Epithelial cell of esophagus (primary cell): ENCODE measurements around the gene TLE1.

ENCODE experiments used
- DNase-seq: peaks from one replicate; pipeline ENCODE4 v3.0.0; 2010; ENCODE audit warnings: low read depth
- H3K4me3 ChIP-seq: 2 replicates; pipeline ENCODE4 v1.5.1; 2011; ENCODE audit warnings: mild to moderate bottlenecking, low read length, control low read depth
- CTCF ChIP-seq: IDR thresholded peaks from 2 replicates; pipeline ENCODE4 v1.5.1; 2011; ENCODE audit warnings: low read depth, mild to moderate bottlenecking, low read length, control low read depth, inconsistent platforms; ENCODE audit not compliant: insufficient read depth; ENCODE audit errors: missing control alignments

Gene TLE1

GRCh38 chr9:81605170-81605670, 84.1 kb downstream of the TLE1 start:
- no peak for TF ChIP-seq CTCF
- DNase-seq: peak; percentile 45

GRCh38 chr9:81604306-81605169, 84.8 kb downstream of the TLE1 start:
- H3K4me3 ChIP-seq: no peak overlapping the region
- TF ChIP-seq CTCF: no peak
- DNase-seq: peak; percentile 29

More at GRCh38 chr9:81605170-81605670, 84.1 kb downstream of the TLE1 start:
- no peak overlapping the region for H3K4me3 ChIP-seq

GRCh38 chr9:81602887-81603680, 86.3 kb downstream of the TLE1 start:
- no peak overlapping the region for H3K4me3 ChIP-seq
- DNase-seq: no peak
- no peak for TF ChIP-seq CTCF

- no peak for TF ChIP-seq CTCF
- H3K4me3 ChIP-seq: no peak overlapping the region
- DNase-seq: peak; percentile 80
Observed at GRCh38 chr9:81601639-81602623, 87.4 kb downstream of the TLE1 start.

GRCh38 chr9:81600631-81601030, 88.7 kb downstream of the TLE1 start:
- H3K4me3 ChIP-seq: no peak overlapping the region
- no peak for TF ChIP-seq CTCF
- DNase-seq: no peak

- TF ChIP-seq CTCF: no peak
- H3K4me3 ChIP-seq: no peak overlapping the region
- DNase-seq: no peak
Observed at GRCh38 chr9:81599837-81600236, 89.5 kb downstream of the TLE1 start.
